Activated CD4-positive, alpha-beta memory T cell treated with anti-CD3 and anti-CD28 coated beads for 36 hours (primary cell): ENCODE data around the gene WNK2. TPM values are rescaled to one million over a fixed set of nuclear protein-coding genes. Genes with fewer than 3 reads are reported as not detected.

Source experiments
- CTCF ChIA-PET: fragments of 350-600 bp; sonication (Branson Sonifier 250); formaldehyde crosslinking; loops from one replicate; lab custom pipeline; 2021; ENCODE audit warnings: antibody characterized with exemption, inconsistent platforms; lab: Charles Lee
- POLR2A ChIA-PET: fragments of 350-600 bp; sonication (Branson Sonifier 250); formaldehyde crosslinking; loops from one replicate; lab custom pipeline; 2021; ENCODE audit warnings: antibody characterized with exemption; lab: Charles Lee
- DNase-seq: peaks from one replicate; pipeline ENCODE4 v3.0.0-alpha.2; 2020
- H3K27ac Mint-ChIP-seq: one replicate; pipeline ENCODE4 v1.8.0; 2021; ENCODE audit warnings: mixed read lengths
- H3K27me3 Mint-ChIP-seq: one replicate; pipeline ENCODE4 v1.8.0; 2021; ENCODE audit warnings: mixed read lengths
- H3K36me3 Mint-ChIP-seq: one replicate; pipeline ENCODE4 v1.8.0; 2021; ENCODE audit warnings: mixed read lengths
- H3K4me1 Mint-ChIP-seq: one replicate; pipeline ENCODE4 v1.8.0; 2021; ENCODE audit warnings: low read depth, mixed read lengths
- H3K4me3 Mint-ChIP-seq: one replicate; pipeline ENCODE4 v1.8.0; 2021; ENCODE audit warnings: mild to moderate bottlenecking, mixed read lengths
- H3K9me3 Mint-ChIP-seq: one replicate; pipeline ENCODE4 v1.8.0; 2021; ENCODE audit warnings: mixed read lengths
- intact Hi-C: fragments of 100-400 bp; cut with micrococcal nuclease; formaldehyde crosslinking; loops from one replicate; pipeline ENCODE4 v1.15.1; 2023
- total RNA-seq, 2 experiments: library from RNA; stranded (reverse); gene quantifications; one replicate each; pipeline ENCODE4 v1.2.3, GENCODE V29; 2021

WNK2 gene
- total RNA-seq, 2 experiments from 2014 or later, result 1.2 to 1.6 TPM

DNA sequence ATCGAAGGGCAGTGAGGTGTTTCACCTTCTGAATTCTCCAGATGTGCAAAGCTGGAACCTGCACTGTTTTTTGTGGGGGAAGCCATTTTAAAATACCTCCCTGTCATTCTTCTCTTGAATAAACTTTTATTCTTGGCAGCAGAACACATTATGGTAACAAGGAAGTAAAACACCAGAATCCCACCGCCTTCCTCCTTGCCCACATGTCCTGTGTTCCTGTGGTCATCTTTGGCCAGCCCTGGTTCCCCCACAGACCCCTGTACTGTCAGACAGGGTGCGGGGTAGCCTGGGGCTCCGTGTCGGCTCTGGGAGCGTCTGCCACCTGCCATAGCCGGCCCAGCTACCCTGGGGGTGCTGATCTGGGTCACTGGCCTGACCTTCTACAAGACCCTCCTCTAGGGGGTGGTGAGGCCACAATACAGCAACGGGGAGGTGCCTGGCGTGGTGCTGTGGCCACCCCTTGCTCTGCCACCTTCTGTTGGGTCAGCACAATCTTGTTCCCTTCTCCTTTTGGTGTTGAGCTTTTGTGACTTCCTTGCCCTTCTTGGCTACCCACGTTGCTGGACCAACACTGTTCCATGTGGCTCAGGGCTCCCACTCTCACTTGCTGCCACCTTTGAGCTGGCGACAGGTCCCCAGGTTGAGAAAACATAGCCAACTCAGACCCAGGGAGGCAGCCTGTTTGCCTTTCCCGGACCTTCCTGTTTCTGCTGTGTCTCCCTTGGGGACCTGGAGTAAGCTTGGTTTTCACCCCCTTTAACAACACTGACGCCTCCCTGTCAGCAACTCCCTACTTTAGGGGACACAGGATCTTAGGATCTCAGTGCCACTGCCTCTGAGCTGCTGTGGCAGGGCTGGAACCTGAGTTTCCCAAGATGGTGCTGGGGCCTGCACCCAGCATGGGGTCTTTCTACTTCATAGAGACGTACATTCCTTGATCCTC is 4.8 kb downstream of the WNK2 start:
- H3K4me1 Mint-ChIP-seq, result peaks cover under 1% of the 10 kb centered on the region
- H3K9me3 Mint-ChIP-seq, result no peaks in the 10 kb centered on the region
- no peaks in the 10 kb centered on the region for H3K36me3 Mint-ChIP-seq
- intact Hi-C loops, result no loop called here
- H3K4me3 Mint-ChIP-seq, result no peak overlapping the region
- no peak overlapping the region for H3K27ac Mint-ChIP-seq
- peaks cover 9% of the 10 kb centered on the region for H3K27me3 Mint-ChIP-seq
- no peak for DNase-seq
- ChIA-PET CTCF (interaction anchor here (1.4 kb wide), 1 partner anchor 28 kb away, joined by 3 read pairs; no protein-coding TSS in a partner anchor), POLR2A (no interaction called here)

DNA sequence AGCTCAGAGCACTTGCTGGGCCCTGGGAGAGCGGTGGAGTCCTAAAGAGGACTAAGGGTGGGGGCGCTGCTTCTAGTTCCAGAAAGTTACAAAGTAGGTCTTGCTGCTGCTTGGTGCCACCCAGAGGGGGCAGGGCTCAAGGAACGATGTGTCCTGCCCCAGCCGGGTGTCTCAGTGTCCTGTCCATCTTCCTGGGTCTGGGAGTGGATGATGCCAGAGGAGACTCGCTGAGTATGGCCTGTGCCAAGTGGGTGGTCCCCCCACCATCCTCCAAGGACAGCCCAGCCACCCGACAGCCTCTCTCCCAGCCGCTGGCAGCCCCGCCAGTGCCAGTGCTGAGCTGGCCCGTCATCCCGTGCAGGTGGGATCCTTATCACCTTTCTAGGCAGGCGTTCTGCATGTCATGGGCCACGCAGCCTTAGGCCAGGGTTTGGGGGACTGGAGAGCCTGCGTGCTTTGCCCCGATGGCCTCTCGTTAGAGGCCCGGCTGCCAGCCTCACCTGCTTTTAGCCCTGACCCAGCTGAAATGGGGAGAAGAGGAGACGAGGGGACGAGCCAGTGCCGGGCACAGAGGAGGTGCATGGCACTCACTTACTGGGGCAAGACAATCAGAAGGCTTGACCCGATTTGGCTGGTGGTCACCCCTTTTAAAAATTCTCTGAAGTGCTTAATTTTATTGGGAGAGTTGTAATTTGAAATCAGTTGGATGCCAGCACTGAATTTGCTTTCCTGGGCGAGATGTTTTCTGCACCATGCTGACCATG is 5.6 kb downstream of the WNK2 start:
- ChIA-PET POLR2A (no interaction called here), CTCF (interaction anchor here (1.4 kb wide), 1 partner anchor 29 kb away, joined by 3 read pairs; no protein-coding TSS in a partner anchor)
- H3K36me3 Mint-ChIP-seq, result no peaks in the 10 kb centered on the region
- intact Hi-C loops, result no loop called here
- H3K27me3 Mint-ChIP-seq, result peaks cover 9% of the 10 kb centered on the region
- no peaks in the 10 kb centered on the region for H3K9me3 Mint-ChIP-seq
- H3K4me3 Mint-ChIP-seq, result no peak overlapping the region
- DNase-seq, result no peak
- H3K4me1 Mint-ChIP-seq, result no peaks in the 10 kb centered on the region
- no peak overlapping the region for H3K27ac Mint-ChIP-seq

DNA sequence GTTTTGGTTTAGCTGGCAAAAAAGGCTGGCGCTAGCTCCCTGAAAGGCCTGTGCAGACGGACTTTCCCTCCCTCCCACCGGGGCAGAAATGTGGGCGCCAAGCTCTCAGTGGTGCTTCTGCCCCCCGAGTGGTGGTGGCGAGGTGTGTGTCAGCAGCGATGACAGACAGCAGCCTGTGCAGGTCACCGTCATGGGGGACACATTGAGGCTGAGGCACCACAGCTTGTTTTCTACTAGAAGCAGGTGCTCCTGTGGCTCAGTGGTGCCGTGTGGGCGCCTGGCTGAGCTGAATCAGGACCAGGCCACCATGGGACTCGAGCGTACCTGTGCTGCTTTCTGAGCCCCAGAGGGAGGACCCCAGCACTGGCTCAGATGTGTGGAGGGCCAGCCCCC is 6.2 kb downstream of the WNK2 start:
- Mint-ChIP-seq H3K36me3 (no peaks in the 10 kb centered on the region), H3K27me3 (peaks cover 9% of the 10 kb centered on the region), H3K9me3 (no peaks in the 10 kb centered on the region), H3K4me3 (no peak overlapping the region), H3K4me1 (no peaks in the 10 kb centered on the region), H3K27ac (no peak overlapping the region)
- no peak for DNase-seq
- intact Hi-C loops, result no loop called here
- CTCF ChIA-PET, result interaction anchor here (1.4 kb wide), 1 partner anchor 30 kb away, joined by 3 read pairs; no protein-coding TSS in a partner anchor
- POLR2A ChIA-PET, result no interaction called here

DNA sequence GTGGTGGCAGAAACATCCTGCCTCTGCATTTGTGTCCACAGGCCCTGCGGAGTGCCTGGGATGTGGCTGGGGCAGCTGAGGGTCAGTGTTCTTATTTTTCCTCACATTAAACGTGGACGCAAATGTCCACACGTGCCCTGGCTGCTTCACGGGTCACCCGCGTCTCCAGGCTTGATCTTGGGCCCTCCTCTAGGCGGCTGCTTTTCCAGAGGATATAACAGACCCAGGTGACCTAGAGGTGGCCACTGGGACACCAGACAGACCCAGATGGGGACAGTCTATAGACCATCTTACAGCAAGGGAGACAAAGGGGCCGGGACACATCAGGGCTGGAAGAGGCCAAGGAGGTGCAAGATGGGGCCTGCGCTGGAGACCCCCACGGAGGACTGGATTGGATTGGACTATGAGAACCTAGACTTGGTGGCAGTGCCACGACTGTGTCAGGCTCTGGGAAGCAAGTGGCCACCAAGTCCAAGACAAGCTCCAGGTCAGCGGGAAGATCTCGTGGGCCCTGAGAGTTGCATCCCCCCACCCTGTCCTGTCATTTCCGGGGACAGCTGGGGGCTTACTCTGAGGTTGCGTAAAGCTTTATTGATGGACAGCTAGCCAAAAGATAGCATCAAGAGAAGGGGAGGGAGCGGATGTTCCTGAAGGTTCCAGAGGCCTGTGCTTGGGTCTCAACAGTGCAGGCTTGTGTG is 6.9 kb downstream of the WNK2 start:
- no peak overlapping the region for H3K4me3 Mint-ChIP-seq
- no peak overlapping the region for H3K27ac Mint-ChIP-seq
- ChIA-PET CTCF (no interaction called here), POLR2A (no interaction called here)
- H3K9me3 Mint-ChIP-seq, result no peaks in the 10 kb centered on the region
- no peaks in the 10 kb centered on the region for H3K4me1 Mint-ChIP-seq
- intact Hi-C loops, result no loop called here
- H3K36me3 Mint-ChIP-seq, result no peaks in the 10 kb centered on the region
- H3K27me3 Mint-ChIP-seq, result peaks cover 3% of the 10 kb centered on the region
- DNase-seq, result no peak

DNA sequence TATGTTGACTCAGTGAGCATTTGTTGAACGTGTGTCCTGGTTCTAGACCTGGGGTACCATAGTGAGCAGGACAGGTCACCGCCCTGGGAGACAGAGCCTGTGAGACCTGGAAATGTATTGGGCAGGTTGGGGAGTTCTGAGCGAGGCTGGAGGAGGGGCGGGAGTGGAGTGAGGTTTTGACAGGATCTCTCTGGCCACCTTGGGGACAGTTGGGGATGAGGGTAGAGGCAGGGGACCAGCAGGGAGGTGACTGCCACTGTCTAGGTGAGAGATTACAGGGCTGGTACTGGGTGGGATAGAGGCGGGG is 7.4 kb downstream of the WNK2 start:
- H3K4me3 Mint-ChIP-seq, result no peak overlapping the region
- intact Hi-C loops, result no loop called here
- no peak overlapping the region for H3K27ac Mint-ChIP-seq
- no peak for DNase-seq
- H3K9me3 Mint-ChIP-seq, result no peaks in the 10 kb centered on the region
- peaks cover 1% of the 10 kb centered on the region for H3K27me3 Mint-ChIP-seq
- ChIA-PET CTCF (no interaction called here), POLR2A (no interaction called here)
- H3K36me3 Mint-ChIP-seq, result no peaks in the 10 kb centered on the region
- H3K4me1 Mint-ChIP-seq, result no peaks in the 10 kb centered on the region

- H3K36me3 Mint-ChIP-seq, result no peaks in the 10 kb centered on the region
- no peak overlapping the region for H3K4me3 Mint-ChIP-seq
- intact Hi-C loops, result no loop called here
- no peak for DNase-seq
- ChIA-PET POLR2A (no interaction called here), CTCF (interaction anchor here (1.6 kb wide), 1 partner anchor 84 kb away, joined by 4 read pairs; no protein-coding TSS in a partner anchor)
- H3K9me3 Mint-ChIP-seq, result no peaks in the 10 kb centered on the region
- peaks cover 1% of the 10 kb centered on the region for H3K27me3 Mint-ChIP-seq
- H3K27ac Mint-ChIP-seq, result no peak overlapping the region
- H3K4me1 Mint-ChIP-seq, result no peaks in the 10 kb centered on the region
Measured at GRCh38 chr9:93192721-93193387, 8.9 kb downstream of the WNK2 start.

GRCh38 chr9:93193388-93194220 is 9.7 kb downstream of the WNK2 start:
- DNase-seq, result no peak
- H3K27ac Mint-ChIP-seq, result no peak overlapping the region
- CTCF ChIA-PET, result interaction anchor here (1.3 to 1.6 kb wide), 2 partner anchors 34 to 84 kb away, joined by 4 read pairs; no protein-coding TSS in a partner anchor
- POLR2A ChIA-PET, result no interaction called here
- no peaks in the 10 kb centered on the region for H3K36me3 Mint-ChIP-seq
- H3K9me3 Mint-ChIP-seq, result no peaks in the 10 kb centered on the region
- H3K27me3 Mint-ChIP-seq, result peaks cover 1% of the 10 kb centered on the region
- H3K4me3 Mint-ChIP-seq, result no peak overlapping the region
- no peaks in the 10 kb centered on the region for H3K4me1 Mint-ChIP-seq
- intact Hi-C loops, result no loop called here

- no peaks in the 10 kb centered on the region for H3K4me1 Mint-ChIP-seq
- intact Hi-C loops, result no loop called here
Measured at GRCh38 chr9:93194221-93194625, 10.3 kb downstream of the WNK2 start.

DNA sequence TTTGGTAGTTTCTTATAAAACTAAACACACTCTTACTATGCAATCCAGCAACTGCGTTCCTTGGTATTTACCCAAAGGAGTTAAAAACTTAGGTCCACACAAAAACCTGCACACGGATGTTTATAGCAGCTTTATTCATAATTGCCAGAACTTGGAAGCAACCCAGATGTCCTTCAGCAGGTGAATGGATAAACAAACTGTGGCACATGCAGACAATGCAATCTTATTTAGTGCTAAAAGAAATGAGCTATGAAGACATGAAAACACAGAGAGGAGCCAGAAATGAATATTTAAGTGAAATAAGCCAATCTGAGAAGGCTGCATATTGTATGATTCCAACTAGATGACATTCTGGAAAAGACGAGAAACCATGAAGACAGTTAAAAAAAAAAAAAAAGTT is 10.7 kb downstream of the WNK2 start:
- H3K36me3 Mint-ChIP-seq, result no peaks in the 10 kb centered on the region
- no peaks in the 10 kb centered on the region for H3K27me3 Mint-ChIP-seq
- H3K4me1 Mint-ChIP-seq, result no peaks in the 10 kb centered on the region
- CTCF ChIA-PET, result interaction anchor here (1.3 to 1.6 kb wide), 2 partner anchors 35 to 85 kb away, joined by 4 read pairs; no protein-coding TSS in a partner anchor
- H3K9me3 Mint-ChIP-seq, result no peaks in the 10 kb centered on the region
- H3K4me3 Mint-ChIP-seq, result no peak overlapping the region
- no peak overlapping the region for H3K27ac Mint-ChIP-seq
- POLR2A ChIA-PET, result no interaction called here
- DNase-seq, result no peak
- intact Hi-C loops, result no loop called here

More at GRCh38 chr9:93194221-93194625, 10.3 kb downstream of the WNK2 start:
- Mint-ChIP-seq H3K9me3 (no peaks in the 10 kb centered on the region), H3K27me3 (no peaks in the 10 kb centered on the region), H3K4me3 (no peak overlapping the region), H3K36me3 (no peaks in the 10 kb centered on the region), H3K27ac (no peak overlapping the region)
- ChIA-PET POLR2A (no interaction called here), CTCF (interaction anchor here (1.3 to 1.6 kb wide), 2 partner anchors 35 to 85 kb away, joined by 4 read pairs; no protein-coding TSS in a partner anchor)
- DNase-seq, result no peak

DNA sequence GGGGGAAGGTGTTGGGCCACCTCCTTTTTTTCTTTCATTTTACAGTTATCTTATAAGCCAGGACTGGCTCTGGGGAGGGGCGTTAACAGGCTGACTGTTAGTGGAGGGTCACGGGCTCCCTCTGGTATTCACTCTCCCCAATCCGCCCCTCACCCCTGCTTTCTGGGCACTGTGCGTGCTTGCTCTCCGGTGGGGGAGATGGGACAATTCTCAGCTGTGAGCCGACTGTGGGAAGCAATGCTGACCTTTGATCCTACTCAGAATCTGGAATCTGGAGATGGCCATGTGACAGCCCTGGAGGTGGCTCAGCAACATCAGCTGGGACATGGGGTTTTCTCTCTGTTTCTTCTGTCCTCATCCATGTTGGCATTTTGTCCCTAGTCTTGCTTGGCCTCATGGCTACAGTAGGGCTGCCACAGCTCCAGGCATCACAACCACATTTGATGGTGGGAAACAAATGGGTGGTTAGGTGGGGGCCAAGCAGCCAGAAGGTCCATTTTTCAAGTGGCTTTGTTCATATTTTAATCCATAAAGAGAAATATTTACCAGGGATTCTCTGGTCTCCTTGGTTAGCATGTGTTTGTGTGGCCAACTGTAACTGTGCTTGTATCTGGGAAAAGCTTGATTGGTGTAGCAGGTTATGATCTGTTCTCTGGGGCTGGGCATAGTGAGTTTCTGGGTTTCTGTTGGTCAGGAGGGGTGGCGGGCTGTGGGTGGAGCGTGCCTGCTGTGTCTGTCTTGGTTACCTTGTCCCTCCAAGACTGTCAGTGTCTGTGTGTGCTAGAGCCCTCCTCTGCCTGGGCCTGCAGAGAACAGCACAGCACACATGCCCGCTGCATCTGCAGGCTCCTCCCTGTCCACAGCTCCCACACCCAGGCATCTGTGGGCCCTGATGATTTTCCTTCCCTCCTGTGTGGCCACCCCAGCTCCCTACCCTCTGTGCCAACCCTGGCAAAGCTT is 12.4 kb downstream of the WNK2 start:
- CTCF ChIA-PET, result no interaction called here
- DNase-seq, result no peak
- H3K27ac Mint-ChIP-seq, result no peak overlapping the region
- POLR2A ChIA-PET, result no interaction called here
- H3K9me3 Mint-ChIP-seq, result no peaks in the 10 kb centered on the region
- H3K36me3 Mint-ChIP-seq, result no peaks in the 10 kb centered on the region
- H3K27me3 Mint-ChIP-seq, result no peaks in the 10 kb centered on the region
- no peaks in the 10 kb centered on the region for H3K4me1 Mint-ChIP-seq
- H3K4me3 Mint-ChIP-seq, result no peak overlapping the region
- intact Hi-C loops, result no loop called here
